ENCODE results near the gene TSHZ3.

The TSHZ3 gene

DNA sequence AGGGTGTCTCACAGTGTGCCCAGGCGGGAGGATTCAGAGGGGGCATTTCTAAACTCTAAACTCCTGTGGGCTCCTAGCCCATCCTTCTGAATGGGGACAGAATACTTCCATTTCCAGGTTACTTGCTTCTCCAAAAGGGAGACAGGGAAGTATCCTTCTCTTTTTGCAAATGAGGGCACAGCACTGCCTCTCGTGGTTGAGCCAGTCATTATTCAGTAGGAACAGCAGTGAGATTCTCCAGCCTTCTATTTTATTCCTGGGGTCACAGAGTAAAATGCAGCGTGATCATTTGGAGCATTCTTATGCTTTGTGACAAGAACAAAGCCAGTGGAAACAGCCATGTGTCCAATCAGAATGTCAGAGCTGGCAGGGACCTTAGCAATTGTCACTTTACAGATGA, 15.7 kb upstream of the TSHZ3 start:
- Mint-ChIP-seq H3K27ac (no peak overlapping the region), H3K4me3 (no peak overlapping the region), H3K27me3 (peaks cover 52% of the 10 kb centered on the region), H3K36me3 (ENCODE audit: low read depth) (no peaks in the 10 kb centered on the region), H3K4me1 (no peaks in the 10 kb centered on the region), H3K9me3 (no peaks in the 10 kb centered on the region)
- ATAC-seq (no peak), DNase-seq (no peak)

DNA sequence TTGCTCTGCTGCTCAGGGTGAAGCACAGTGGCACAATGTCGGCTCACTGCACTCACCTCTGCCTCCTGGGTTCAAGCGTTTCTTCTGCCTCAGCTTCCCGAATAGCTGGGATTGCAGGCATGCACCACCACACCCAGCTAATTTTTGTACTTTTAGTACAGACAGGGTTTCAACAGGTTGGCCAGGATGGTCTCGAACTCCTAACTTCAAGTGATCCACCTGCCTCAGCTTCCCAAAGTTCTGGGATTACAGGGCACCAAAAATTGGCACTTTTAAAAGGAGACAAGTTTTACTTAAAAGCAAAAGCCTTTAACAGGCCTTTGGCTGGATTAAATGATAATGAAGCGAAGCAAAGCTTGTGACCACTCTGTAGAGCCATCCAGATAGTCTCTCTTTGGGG, 12.5 kb upstream of the TSHZ3 start:
- H3K4me1 Mint-ChIP-seq = peaks cover 2% of the 10 kb centered on the region
- no peak overlapping the region for H3K27ac Mint-ChIP-seq
- H3K9me3 Mint-ChIP-seq = no peaks in the 10 kb centered on the region
- ATAC-seq = no peak
- peaks cover 60% of the 10 kb centered on the region for H3K27me3 Mint-ChIP-seq
- no peak overlapping the region for H3K4me3 Mint-ChIP-seq
- no peak for DNase-seq
- H3K36me3 Mint-ChIP-seq (ENCODE audit: low read depth) = no peaks in the 10 kb centered on the region

GRCh38 chr19:31357315-31357673, 8.1 kb upstream of the TSHZ3 start:
- H3K4me3 Mint-ChIP-seq = no peak overlapping the region
- no peak overlapping the region for H3K27ac Mint-ChIP-seq
- H3K4me1 Mint-ChIP-seq = peaks cover 32% of the 10 kb centered on the region
- ATAC-seq (no peak), DNase-seq (no peak)
- H3K36me3 Mint-ChIP-seq (ENCODE audit: low read depth) = no peaks in the 10 kb centered on the region
- H3K27me3 Mint-ChIP-seq = peaks cover 66% of the 10 kb centered on the region
- no peaks in the 10 kb centered on the region for H3K9me3 Mint-ChIP-seq

DNA sequence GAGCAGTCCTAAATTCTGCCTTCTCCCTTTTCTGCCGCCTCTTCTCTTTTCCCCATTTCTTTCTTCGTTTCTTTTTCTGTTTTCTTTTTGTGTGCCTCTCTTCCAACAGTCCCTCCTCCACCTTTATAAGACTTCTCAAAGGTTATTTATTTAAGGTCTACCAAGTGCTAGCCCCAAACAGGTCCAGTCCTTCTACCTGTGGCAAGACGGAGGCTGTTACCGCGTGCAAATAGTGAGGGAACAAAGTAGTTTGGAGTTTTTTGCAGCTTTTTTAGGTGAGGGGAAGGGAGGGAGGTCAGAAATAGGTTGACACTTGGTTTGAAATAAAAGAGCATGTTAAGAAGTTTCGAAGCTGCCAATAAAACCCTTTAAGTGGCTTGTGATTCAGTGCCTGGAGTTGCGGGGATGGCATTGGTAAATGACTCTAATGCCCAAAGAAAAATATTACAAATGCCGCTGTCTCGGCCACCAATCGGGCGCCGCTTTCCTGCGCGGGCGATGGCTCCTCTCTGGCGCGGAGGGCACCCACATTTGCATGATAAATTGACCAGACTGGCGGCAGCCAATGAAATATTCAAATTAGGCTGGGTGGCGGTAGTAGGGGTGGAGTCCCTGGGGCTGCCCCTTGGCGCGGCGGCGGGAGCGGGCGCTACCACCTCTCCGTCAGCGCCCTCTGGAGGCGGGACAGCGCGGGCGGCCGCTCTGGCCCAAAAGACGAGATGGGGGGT, 7.5 kb upstream of the TSHZ3 start:
- ATAC-seq (peak; percentile 81), DNase-seq (peak; percentile 78)
- H3K27me3 Mint-ChIP-seq = peaks cover 68% of the 10 kb centered on the region
- H3K4me1 Mint-ChIP-seq = peaks cover 37% of the 10 kb centered on the region
- H3K4me3 Mint-ChIP-seq = no peak overlapping the region
- H3K36me3 Mint-ChIP-seq (ENCODE audit: low read depth) = no peaks in the 10 kb centered on the region
- H3K27ac Mint-ChIP-seq = no peak overlapping the region
- no peaks in the 10 kb centered on the region for H3K9me3 Mint-ChIP-seq

DNA sequence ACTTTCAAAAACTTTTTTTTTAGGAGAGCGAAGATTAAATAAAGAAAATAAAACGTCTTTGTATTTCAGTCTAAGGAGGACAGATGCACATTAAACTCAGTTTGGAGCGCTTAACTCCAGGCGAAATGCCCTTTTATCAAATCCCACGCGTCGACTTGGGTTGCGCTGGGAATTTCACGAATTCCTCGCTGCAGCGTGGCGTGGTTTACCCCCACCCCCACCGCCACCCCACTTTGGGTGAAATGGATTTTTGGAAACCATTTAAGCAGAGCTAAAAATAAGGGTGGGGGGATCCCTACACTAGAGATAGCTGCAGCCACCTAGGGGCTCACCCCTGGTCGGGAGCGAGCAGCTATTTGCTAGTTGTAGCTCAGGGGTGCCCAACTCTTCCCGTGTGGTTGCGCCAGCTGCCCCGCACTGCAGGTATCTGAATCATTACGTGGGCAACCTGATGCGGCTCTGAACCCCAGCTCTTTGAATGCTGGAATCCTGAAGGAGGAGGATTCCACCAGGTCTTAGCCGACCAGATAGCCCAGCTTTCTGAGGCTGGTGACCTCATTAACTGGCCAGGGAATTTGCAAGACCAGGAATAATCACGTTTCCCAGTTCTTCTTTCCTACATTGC, 6.5 kb upstream of the TSHZ3 start:
- DNase-seq = no peak
- Mint-ChIP-seq H3K9me3 (no peaks in the 10 kb centered on the region), H3K36me3 (ENCODE audit: low read depth) (no peaks in the 10 kb centered on the region), H3K4me1 (peaks cover 41% of the 10 kb centered on the region), H3K27ac (peak overlapping the region; percentile 12), H3K27me3 (peaks cover 74% of the 10 kb centered on the region), H3K4me3 (no peak overlapping the region)
- no peak for ATAC-seq

DNA sequence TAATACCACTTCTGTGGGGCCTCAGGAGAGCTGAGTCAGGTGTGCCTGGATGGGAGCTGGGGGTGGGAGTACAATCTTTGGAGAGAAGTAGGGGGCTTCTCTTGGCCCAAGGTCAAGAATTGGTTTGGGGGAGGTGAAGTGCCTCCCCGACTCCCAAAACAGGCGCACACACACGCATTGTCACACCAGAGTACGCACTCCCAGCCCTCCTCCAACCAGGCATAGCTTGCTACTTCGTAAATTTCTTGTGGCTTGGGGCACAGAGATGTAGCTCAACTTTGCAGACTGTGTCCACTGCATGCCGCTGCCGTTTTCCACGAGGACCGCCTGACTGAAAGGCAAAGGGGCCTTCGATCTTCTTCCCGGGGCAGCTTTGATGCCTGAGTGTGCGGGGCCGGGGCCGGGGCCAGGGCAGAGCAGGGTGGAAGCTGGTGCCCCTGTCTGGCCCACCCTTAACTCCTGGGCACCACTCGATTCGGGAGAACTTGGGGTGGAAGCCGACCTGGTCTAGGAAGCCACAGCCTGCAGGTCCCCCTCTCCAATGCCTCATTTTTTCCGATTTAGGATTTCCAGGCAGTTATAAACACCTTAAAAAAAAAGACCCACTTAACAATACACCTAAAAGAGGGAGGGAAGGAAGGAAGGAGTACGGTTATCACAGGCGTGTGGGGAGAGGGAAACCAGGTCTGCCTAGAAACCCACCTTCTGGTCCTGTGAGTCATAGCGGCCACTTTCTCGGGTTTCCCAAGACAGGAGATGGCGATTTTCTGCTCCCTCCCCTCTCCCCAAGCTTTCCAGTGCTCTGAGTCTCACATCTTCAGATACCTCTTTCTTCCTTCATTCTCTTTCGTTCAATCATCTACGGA, 5.8 kb upstream of the TSHZ3 start:
- H3K9me3 Mint-ChIP-seq = no peaks in the 10 kb centered on the region
- ATAC-seq (no peak), DNase-seq (no peak)
- no peaks in the 10 kb centered on the region for H3K36me3 Mint-ChIP-seq (ENCODE audit: low read depth)
- peaks cover 41% of the 10 kb centered on the region for H3K4me1 Mint-ChIP-seq
- H3K4me3 Mint-ChIP-seq = no peak overlapping the region
- peak overlapping the region; percentile 12 for H3K27ac Mint-ChIP-seq
- H3K27me3 Mint-ChIP-seq = peaks cover 74% of the 10 kb centered on the region

- no peaks in the 10 kb centered on the region for H3K36me3 Mint-ChIP-seq (ENCODE audit: low read depth)
- no peak for ATAC-seq
- H3K9me3 Mint-ChIP-seq = no peaks in the 10 kb centered on the region
- peaks cover 41% of the 10 kb centered on the region for H3K4me1 Mint-ChIP-seq
- no peak for DNase-seq
- H3K4me3 Mint-ChIP-seq = no peak overlapping the region
- H3K27me3 Mint-ChIP-seq = peaks cover 66% of the 10 kb centered on the region
- no peak overlapping the region for H3K27ac Mint-ChIP-seq
Measured at GRCh38 chr19:31354316-31354715, 5.1 kb upstream of the TSHZ3 start.

GRCh38 chr19:31353833-31354232, 4.6 kb upstream of the TSHZ3 start:
- H3K27ac Mint-ChIP-seq = no peak overlapping the region
- no peaks in the 10 kb centered on the region for H3K9me3 Mint-ChIP-seq

GRCh38 chr19:31352782-31353651, 3.8 kb upstream of the TSHZ3 start:
- no peaks in the 10 kb centered on the region for H3K36me3 Mint-ChIP-seq (ENCODE audit: low read depth)
- ATAC-seq (no peak), DNase-seq (no peak)
- H3K4me1 Mint-ChIP-seq = peaks cover 41% of the 10 kb centered on the region
- H3K9me3 Mint-ChIP-seq = no peaks in the 10 kb centered on the region
- H3K4me3 Mint-ChIP-seq = no peak overlapping the region
- peaks cover 60% of the 10 kb centered on the region for H3K27me3 Mint-ChIP-seq
- H3K27ac Mint-ChIP-seq = no peak overlapping the region

More at GRCh38 chr19:31353833-31354232, 4.6 kb upstream of the TSHZ3 start:
- H3K4me1 Mint-ChIP-seq = peaks cover 41% of the 10 kb centered on the region
- peaks cover 62% of the 10 kb centered on the region for H3K27me3 Mint-ChIP-seq
- DNase-seq (no peak), ATAC-seq (no peak)
- no peak overlapping the region for H3K4me3 Mint-ChIP-seq
- no peaks in the 10 kb centered on the region for H3K36me3 Mint-ChIP-seq (ENCODE audit: low read depth)

DNA sequence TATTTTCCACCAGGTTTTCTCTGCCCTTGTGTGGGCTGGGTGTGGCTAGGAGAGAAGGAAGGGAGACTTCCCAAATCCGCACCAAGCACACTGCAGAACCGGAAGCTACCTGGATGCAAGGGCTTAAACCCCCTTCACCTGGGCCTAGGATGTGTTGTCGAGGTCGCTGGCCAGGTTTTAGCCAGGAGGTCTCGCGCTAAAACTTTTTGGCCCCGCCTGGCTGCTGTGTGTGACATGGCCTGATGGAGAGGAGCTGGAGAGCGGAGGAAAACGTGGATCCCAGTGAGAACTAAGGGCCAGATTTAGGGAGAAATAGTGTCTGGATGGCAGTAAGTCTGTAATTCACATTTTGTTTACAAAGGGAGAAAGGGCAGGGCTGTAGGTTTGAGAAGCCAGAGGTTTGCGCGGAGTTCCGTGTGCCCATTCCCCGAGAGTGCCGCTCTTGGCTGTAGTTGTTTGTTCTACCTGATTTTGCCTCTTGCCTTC, 3.1 kb upstream of the TSHZ3 start:
- ATAC-seq (no peak), DNase-seq (no peak)
- H3K9me3 Mint-ChIP-seq = no peaks in the 10 kb centered on the region
- no peak overlapping the region for H3K4me3 Mint-ChIP-seq
- H3K27me3 Mint-ChIP-seq = peaks cover 65% of the 10 kb centered on the region
- peaks cover 41% of the 10 kb centered on the region for H3K4me1 Mint-ChIP-seq
- H3K27ac Mint-ChIP-seq = no peak overlapping the region
- H3K36me3 Mint-ChIP-seq (ENCODE audit: low read depth) = no peaks in the 10 kb centered on the region

- ATAC-seq (no peak), DNase-seq (no peak)
- no peaks in the 10 kb centered on the region for H3K36me3 Mint-ChIP-seq (ENCODE audit: low read depth)
- no peaks in the 10 kb centered on the region for H3K9me3 Mint-ChIP-seq
- H3K4me3 Mint-ChIP-seq = peak overlapping the region; percentile 62
- peaks cover 68% of the 10 kb centered on the region for H3K27me3 Mint-ChIP-seq
- peaks cover 39% of the 10 kb centered on the region for H3K4me1 Mint-ChIP-seq
- H3K27ac Mint-ChIP-seq = no peak overlapping the region
Measured at GRCh38 chr19:31351855-31352195, 2.6 kb upstream of the TSHZ3 start.

DNA sequence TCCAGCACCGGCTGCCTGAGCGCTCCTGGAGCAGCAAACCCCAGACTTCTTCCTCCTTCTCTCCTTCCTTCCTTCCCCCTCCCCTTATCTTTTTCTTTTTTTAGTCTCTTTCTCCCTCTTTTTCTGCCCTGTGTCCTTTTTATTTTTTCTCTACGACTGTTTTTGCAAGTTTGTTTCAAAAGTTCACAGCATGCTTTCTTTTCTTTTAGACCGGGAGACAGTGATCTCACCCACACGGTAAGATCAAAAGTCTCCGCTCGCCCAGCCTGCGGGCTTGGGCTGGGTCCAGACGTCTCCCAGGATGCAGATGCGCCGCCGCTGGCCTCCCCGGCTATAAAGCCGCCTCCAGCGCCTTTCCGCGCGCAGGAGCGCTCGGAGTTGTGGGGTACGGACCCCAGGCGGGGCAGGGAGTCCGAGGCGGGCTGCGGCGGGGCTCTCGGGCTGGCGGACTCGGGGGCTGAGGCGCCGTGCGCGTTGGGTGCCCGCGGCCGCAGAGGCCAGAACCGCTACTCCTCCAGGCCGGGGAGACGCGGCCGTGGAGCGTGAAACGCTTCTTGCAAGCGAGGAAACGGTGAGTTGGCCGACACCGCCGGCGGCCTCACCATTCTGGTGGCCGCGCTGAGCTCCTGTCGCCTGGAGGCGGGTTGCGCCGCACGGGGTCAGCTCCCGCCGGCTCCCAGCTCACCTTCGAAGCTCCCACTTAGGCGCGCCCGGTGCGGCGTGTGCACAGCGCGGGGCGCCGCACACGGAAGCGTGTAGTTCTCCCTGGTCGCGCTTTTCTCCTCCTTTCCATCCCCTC, 2.0 kb upstream of the TSHZ3 start:
- no peaks in the 10 kb centered on the region for H3K9me3 Mint-ChIP-seq
- ATAC-seq = no peak
- H3K4me1 Mint-ChIP-seq = peaks cover 33% of the 10 kb centered on the region
- H3K4me3 Mint-ChIP-seq = peak overlapping the region; percentile 78
- H3K27me3 Mint-ChIP-seq = peaks cover 68% of the 10 kb centered on the region
- DNase-seq = no peak
- no peaks in the 10 kb centered on the region for H3K36me3 Mint-ChIP-seq (ENCODE audit: low read depth)
- no peak overlapping the region for H3K27ac Mint-ChIP-seq

DNA sequence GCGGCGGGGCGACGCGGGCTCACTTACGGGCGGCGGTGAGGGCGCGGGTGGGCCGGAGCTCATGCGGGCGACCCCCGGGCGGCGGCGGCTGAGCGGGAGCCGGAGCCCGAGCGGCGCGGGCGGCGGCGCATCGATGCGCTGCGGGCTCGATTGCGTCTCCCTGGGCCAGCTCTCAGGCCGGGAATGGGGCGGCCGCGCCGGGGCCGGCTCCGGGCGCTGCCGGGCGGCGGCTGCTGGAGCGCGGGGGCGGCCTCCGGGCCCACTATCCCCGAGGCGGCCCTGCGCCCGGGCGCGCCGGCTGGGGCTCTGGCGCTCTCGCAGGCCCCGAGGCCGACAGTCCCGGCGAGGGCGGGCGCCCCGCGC, 1.4 kb upstream of the TSHZ3 start:
- H3K4me3 Mint-ChIP-seq = peak overlapping the region; percentile 78
- no peaks in the 10 kb centered on the region for H3K9me3 Mint-ChIP-seq
- H3K27me3 Mint-ChIP-seq = peaks cover 72% of the 10 kb centered on the region
- H3K4me1 Mint-ChIP-seq = peaks cover 31% of the 10 kb centered on the region
- DNase-seq = peak; percentile 41
- no peaks in the 10 kb centered on the region for H3K36me3 Mint-ChIP-seq (ENCODE audit: low read depth)
- H3K27ac Mint-ChIP-seq = no peak overlapping the region
- peak; percentile 13 for ATAC-seq

Data from activated naive CD8-positive, alpha-beta T cell treated with anti-CD3 and anti-CD28 coated beads, Interleukin-2, amount 50 U/mL, for 24 hours (primary cell).